ENCODE measurements around the gene SYNE2.
"Not testable (repeated sequence)": the region's sequence is repeated elsewhere in the genome, so short reads cannot be mapped to it uniquely, and the experiment has no call there.

Gene SYNE2

DNA sequence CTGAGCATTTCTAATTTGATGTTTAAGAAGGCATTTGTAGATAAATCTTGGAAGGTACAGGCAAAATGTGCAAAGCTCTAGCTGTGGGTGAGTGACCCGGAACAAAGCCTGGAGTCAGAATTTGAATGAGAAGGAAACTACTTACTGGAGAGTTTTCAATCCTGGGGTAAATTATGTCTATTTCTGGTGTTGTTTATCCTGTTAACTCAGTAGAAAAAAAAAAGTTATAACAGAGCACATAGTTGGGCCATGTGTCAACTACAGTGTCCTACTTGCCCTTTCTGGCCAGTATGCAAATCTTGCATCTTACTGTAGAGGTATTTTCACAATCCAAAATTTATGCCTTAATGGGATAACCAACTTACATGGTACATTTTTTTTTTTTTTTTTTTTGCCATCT, 182.3 kb downstream of the SYNE2 start:
- Histone ChIP-seq H3K36me3 (peaks cover 6 to 52% (median 24%) of the 10 kb centered on the region in 11 experiments; a peak in 18 of 22 replicates), H3K4me1 (no peaks in the 10 kb centered on the region), H3K9me3 (replicated peaks in 1 of 11) (peaks cover 0 to 21% (median 13%) of the 10 kb centered on the region in 11 experiments; a peak in 15 of 22 replicates), H3K27me3 (no peaks in the 10 kb centered on the region), H3K27ac (no peak overlapping the region), H3K9ac (no peak overlapping the region), H3K4me3 (no peak overlapping the region), H3K4me2 (no peak overlapping the region), H4K20me1 (no peaks in the 10 kb centered on the region)
- TF ChIP-seq Cebpa-rat (IDR thresholded peaks at IDR 0.05) = no peak

DNA sequence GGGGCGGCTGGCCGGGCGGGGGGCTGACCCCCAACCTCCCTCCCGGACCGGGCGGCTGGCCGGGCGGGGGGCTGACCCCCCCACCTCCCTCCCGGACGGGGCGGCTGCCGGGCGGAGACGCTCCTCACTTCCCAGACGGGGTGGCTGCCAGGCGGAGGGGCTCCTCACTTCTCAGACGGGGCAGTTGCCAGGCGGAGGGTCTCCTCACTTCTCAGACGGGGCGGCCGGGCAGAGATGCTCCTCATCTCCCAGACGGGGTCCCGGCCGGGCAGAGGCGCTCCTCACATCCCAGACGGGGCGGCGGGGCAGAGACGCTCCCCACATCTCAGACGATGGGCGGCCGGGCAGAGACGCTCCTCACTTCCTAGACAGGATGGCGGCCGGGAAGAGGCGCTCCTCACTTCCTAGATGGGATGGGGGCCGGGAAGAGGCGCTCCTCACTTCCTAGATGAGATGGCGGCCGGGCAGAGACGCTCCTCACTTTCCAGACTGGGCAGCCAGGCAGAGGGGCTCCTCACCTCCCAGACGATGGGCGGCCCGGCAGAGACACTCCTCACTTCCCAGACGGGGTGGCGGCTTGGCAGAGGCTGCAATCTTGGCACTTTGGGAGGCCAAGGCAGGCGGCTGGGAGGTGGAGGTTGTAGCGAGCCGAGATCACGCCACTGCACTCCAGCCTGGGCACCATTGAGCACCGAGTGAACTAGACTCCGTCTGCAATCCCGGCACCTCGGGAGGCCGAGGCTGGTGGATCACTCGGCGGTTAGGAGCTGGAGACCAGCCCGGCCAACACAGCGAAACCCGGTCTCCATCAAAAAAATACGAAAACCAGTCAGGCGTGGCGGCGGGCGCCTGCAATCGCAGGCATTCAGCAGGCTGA, 185.3 kb downstream of the SYNE2 start:
- not testable (repeated sequence) for H3K4me3 ChIP-seq, H3K9ac ChIP-seq, H3K27ac ChIP-seq, H4K20me1 ChIP-seq, H3K4me1 ChIP-seq, H3K27me3 ChIP-seq, H3K4me2 ChIP-seq
- H3K36me3 ChIP-seq = peaks cover 0 to 29% (median 10%) of the 10 kb centered on the region in 11 experiments; a peak in 14 of 22 replicates
- H3K9me3 ChIP-seq (replicated peaks in 1 of 11) = peaks cover 0 to 24% (median 16%) of the 10 kb centered on the region in 11 experiments; a peak in 19 of 22 replicates

DNA sequence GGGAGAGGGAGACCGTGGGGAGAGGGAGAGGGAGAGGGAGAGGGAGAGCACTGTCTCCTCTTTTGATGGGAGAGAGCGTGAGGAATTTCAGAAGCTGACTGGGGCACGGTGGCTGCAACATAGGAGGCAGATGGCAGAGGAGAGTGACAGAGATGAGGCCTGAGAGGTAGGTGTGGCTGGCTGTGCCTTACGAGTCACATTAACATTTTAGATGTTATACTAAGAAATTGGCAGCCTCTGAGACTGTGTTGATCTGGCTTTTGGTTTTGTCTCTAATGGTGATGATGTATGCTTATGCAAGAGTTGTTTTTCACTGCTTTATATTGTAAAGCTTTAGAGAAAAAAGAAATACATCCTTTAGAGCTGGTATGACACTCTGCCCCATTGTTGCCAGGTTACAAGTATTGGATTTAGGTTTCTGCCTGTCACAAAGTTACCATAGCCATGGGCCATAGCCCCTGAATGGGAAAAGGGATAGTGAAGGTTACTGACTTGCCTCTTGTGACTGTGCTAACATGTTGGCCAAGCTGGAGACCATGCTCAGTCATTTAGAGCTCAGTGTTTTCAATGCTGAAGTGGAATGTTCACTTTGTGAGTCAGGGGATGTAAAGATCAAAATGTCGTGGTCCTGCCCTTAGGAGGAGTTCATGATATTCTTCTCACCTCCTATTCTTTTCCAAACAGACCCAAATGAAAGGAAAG, 186.2 kb downstream of the SYNE2 start:
- H3K27ac ChIP-seq = no peak overlapping the region

DNA sequence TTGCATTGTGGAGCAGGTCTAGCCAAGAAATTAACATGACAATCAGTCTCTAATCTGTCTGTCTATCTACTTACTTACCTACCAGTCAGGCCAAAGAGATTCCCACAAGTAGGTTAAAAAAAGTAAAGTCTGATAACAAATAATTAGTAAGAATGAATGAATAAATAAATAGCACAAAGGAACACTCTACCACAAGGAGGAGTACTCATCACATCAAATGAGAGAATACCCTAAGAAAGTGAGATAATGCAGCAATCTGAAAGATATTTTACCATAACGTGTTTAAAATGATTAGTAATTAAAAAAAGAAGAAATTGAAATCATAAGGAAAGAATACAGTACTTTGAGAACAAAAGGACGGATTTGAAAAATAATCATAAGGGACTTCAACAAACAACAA, 187.2 kb downstream of the SYNE2 start:
- Histone ChIP-seq H3K4me2 (no peak overlapping the region), H3K9me3 (replicated peaks in 1 of 11) (peaks cover 12 to 39% (median 28%) of the 10 kb centered on the region in 11 experiments; a peak in 20 of 22 replicates), H3K27ac (no peak overlapping the region), H3K4me1 (no peaks in the 10 kb centered on the region), H3K36me3 (peaks cover 0 to 37% (median 20%) of the 10 kb centered on the region in 11 experiments; a peak in 19 of 22 replicates), H3K4me3 (no peak overlapping the region), H3K9ac (no peak overlapping the region), H4K20me1 (no peaks in the 10 kb centered on the region), H3K27me3 (no peaks in the 10 kb centered on the region)
- no peak for TF ChIP-seq Cebpa-rat (IDR thresholded peaks at IDR 0.05)

More for the DNA sequence above, 186.2 kb downstream of the SYNE2 start:
- no peaks in the 10 kb centered on the region for H4K20me1 ChIP-seq
- peaks cover 0 to 38% (median 14%) of the 10 kb centered on the region in 11 experiments; a peak in 18 of 22 replicates for H3K36me3 ChIP-seq
- TF ChIP-seq Cebpa-rat (IDR thresholded peaks at IDR 0.05) = no peak
- H3K4me1 ChIP-seq = no peaks in the 10 kb centered on the region
- no peaks in the 10 kb centered on the region for H3K27me3 ChIP-seq
- H3K9me3 ChIP-seq (replicated peaks in 1 of 11) = peaks cover 8 to 33% (median 25%) of the 10 kb centered on the region in 11 experiments; a peak in 20 of 22 replicates
- H3K4me3 ChIP-seq = no peak overlapping the region
- H3K9ac ChIP-seq = no peak overlapping the region
- no peak overlapping the region for H3K4me2 ChIP-seq

DNA sequence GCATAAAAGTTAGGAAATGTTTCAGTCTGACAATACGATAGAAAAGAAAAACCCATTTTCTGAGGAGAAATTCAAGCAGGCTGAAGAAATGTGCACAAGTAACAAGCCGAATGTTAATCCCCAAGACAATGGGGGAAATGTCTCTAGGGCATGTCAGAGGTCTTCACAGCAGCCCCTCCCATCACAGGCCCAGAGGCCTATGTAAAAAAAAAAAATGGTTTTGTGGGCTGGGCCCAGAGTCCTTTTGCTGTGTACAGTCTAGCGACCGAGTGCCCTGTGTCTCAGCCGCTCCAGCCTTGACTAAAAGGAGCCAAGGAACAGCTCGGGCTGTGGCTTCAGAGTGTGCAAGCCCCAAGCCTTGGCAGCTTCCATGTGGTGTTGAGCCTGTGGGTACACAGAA, 190.5 kb downstream of the SYNE2 start:
- Histone ChIP-seq H3K36me3 (peaks cover 0 to 48% (median 19%) of the 10 kb centered on the region in 11 experiments; a peak in 15 of 22 replicates), H3K9me3 (replicated peaks in 1 of 11) (peaks cover 12 to 26% (median 20%) of the 10 kb centered on the region in 11 experiments; a peak in 20 of 22 replicates)
- not testable (repeated sequence) for H3K27me3 ChIP-seq, H3K4me3 ChIP-seq, H3K4me2 ChIP-seq, H4K20me1 ChIP-seq, H3K9ac ChIP-seq, H3K27ac ChIP-seq, H3K4me1 ChIP-seq

DNA sequence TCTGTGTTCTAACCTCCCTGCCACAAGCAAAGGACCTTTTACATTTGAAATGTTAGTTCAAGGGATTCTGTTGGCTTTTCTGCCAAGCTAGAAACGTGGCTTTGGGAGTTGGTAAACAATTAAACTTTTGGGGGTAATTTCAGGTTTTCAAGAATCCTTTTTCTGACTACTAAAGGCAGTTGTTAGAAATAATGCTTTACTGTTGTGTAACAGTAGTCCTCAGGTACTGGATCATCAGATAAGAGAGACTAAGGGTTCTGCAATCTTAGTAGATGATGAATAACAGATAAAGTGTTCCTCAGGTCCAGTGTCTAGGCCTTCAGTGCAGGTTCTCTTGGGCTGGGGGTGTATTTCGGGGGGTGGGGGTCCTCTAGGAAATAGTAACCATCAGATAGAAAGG, 192.3 kb downstream of the SYNE2 start:
- peaks cover 0 to 52% (median 28%) of the 10 kb centered on the region in 11 experiments; a peak in 16 of 22 replicates for H3K36me3 ChIP-seq
- no peak overlapping the region for H3K4me2 ChIP-seq
- H3K27me3 ChIP-seq = no peaks in the 10 kb centered on the region
- H3K4me1 ChIP-seq = no peaks in the 10 kb centered on the region
- H3K9me3 ChIP-seq (replicated peaks in 1 of 11) = peaks cover 12 to 20% (median 17%) of the 10 kb centered on the region in 11 experiments; a peak in 20 of 22 replicates
- H4K20me1 ChIP-seq = no peaks in the 10 kb centered on the region
- H3K4me3 ChIP-seq = no peak overlapping the region
- H3K9ac ChIP-seq = no peak overlapping the region
- no peak overlapping the region for H3K27ac ChIP-seq
- no peak for TF ChIP-seq Cebpa-rat (IDR thresholded peaks at IDR 0.05)

DNA sequence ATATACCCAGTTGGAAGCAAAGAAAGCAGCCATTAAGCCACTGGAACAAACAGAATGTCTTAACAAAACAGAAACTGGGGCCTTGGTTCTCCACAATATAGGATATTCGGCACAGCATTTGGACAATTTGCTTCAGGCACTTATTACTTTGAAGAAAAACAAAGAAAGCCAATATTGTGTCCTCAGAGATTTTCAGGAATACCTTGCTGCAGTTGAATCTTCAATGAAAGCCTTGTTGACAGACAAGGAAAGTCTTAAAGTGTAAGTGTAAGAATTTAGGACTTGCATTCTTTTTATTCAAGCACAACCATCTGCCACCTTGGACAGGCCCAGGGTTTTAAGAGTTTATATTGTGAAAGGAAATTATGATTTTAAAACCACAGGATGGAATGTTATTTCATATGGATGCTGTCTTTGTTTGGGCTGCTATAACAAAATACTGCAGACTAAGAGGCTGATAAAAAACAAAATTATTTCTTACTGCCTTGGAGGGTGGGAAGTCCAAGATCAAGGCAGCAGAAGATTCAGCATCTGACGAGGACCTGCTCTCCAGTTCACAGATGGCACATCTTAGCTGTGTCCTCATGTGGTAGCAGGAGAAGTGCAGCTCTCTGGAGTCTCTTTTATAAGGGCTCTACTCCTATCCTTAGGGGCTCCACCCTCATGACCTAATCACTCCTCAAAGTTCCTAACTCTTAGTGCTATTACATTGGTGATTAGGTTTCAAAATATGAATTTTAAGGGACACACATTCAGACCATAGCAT, 197.0 kb downstream of the SYNE2 start:
- peaks cover 6 to 75% (median 42%) of the 10 kb centered on the region in 11 experiments; a peak in 19 of 22 replicates for H3K36me3 ChIP-seq
- no peaks in the 10 kb centered on the region for H3K4me1 ChIP-seq
- H3K4me2 ChIP-seq = no peak overlapping the region
- no peak overlapping the region for H3K4me3 ChIP-seq
- peaks cover 0 to 7% (median 0%) of the 10 kb centered on the region in 11 experiments; a peak in 1 of 22 replicates for H3K9me3 ChIP-seq (replicated peaks in 1 of 11)
- no peak for TF ChIP-seq Cebpa-rat (IDR thresholded peaks at IDR 0.05)
- no peak overlapping the region for H3K9ac ChIP-seq
- H4K20me1 ChIP-seq = no peaks in the 10 kb centered on the region
- no peaks in the 10 kb centered on the region for H3K27me3 ChIP-seq
- H3K27ac ChIP-seq = no peak overlapping the region

DNA sequence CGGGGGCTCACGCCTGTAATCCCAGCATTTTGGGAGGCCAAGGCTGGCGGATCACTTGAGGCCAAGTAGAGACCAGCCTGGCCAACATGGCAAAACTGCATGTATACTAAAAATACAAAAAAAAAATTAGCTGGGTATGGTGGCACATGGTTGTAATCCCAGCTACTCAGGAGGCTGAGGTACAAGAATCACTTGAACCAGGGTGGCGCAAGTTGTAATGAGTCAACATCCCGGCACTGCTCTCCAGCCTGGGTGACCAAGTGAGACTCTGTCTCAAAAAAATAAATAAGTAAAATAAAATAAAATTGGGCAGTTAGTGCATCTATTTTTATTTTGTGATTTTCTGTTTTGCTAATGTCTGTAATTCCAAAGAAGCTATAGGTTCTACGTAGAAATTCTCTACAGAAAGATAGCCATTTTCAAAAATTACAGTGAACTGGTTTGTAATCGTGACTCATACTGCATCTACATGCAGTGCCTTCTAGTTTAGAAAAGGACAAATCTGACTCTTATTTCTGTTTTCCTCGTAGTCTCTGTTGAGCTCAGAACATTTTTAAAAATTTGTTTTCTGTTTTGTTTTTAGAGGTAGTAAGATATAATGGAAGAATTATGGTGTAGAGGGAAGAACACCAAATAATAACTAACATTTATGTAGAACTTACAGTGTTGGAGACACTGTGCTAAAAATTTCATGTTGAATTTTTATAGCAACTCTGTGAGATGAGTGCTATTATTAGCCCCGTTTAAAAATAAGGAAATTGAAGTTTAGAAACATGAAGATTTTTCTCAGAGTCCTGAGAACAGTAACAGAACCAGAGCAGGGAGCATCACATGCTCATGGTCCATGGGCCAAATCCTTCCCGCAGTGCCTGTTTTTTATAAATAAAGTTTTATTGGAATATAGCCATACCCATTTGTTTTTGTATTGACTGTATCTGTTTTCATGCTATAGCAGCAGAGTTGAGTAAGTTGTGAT, 201.2 kb downstream of the SYNE2 start:
- H3K4me2 ChIP-seq = no peak overlapping the region

More for the DNA sequence above, 201.2 kb downstream of the SYNE2 start:
- H3K9me3 ChIP-seq (replicated peaks in 1 of 11) = no peaks in the 10 kb centered on the region
- H3K4me3 ChIP-seq = no peak overlapping the region
- no peaks in the 10 kb centered on the region for H3K4me1 ChIP-seq
- no peak overlapping the region for H3K9ac ChIP-seq
- H4K20me1 ChIP-seq = no peaks in the 10 kb centered on the region
- no peak for TF ChIP-seq Cebpa-rat (IDR thresholded peaks at IDR 0.05)
- H3K27ac ChIP-seq = no peak overlapping the region
- no peaks in the 10 kb centered on the region for H3K27me3 ChIP-seq
- H3K36me3 ChIP-seq = peaks cover 6 to 54% (median 26%) of the 10 kb centered on the region in 11 experiments; a peak in 20 of 22 replicates
